ENCODE data around the gene FAM98B.

Gene FAM98B

GRCh38 chr15:38508647-38509046, 54.7 kb downstream of the FAM98B start:
- no peak for DNase-seq

GRCh38 chr15:38509152-38509551, 55.2 kb downstream of the FAM98B start:
- DNase-seq: no peak

GRCh38 chr15:38512901-38513300, 59.0 kb downstream of the FAM98B start:
- no peak for DNase-seq

DNA sequence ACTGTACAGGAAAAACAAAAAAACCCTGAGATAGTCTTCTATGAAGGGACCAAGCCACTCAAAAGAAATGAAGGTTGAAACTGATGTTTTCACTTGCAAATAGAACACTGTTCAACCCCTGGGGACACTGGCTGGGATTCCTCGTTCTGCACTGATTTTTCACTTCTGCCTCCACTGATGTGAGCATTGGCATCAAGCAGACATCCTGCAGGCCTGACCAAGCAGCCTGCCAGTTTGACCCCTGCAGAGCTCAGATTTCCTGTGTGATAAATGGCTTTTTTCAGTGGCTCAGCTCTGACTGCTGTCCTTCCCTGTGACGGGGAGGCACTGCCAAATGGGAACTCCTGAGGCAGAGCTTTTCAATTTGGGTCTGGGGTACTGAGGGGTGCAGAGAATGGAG, 60.7 kb downstream of the FAM98B start:
- no peak for DNase-seq

DNA sequence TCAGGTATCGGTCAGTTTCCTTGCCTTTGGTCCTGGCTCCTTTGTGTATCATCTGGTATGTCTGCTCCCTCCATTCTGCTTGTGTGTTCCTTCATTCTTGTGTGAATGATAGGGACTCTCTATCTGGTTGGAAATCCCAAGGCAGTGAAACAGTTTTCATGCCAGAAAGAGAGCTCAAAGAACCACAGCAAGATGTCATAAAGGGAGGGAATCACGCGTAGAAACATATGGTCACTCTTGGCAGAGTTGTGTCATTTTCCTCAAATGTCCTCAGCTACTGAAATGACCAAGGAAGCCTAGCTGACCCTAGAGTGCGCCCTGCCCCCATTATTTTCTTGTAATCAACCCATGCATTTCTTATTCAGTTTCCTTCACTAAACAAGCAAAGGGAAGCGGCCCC, 62.7 kb downstream of the FAM98B start:
- DNase-seq: no peak

DNA sequence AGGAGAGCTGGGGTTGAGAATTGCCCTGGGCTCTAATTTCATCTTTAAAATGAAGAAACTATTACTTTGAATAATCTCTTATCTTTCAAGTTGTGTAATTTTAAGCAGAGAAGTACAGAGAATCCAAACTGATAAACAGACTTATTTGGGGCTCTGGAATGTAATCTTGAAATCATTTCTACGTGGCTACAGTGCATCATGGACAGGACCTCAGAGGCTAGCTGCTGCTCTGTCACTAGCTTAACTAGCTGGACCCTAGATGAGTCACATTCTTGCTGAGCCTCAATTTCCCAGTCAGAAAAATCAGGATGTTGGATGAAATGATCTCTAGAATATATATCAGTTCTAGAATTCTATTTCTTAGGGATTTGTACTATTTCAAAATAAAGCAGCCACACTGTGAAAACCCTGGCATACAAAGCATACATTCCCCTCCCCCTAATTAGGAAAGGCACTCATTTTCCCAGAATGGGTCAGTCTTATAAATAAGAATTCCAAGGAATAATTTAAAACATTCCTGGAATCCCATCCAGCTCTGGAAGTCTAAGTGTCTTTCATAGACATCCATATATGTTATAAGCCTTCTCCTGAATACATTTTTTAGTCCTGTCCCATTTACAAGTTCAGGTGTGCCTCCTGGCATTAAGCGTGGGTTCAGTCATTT, 63.5 kb downstream of the FAM98B start:
- DNase-seq: no peak

GRCh38 chr15:38518084-38518483, 64.2 kb downstream of the FAM98B start:
- no peak for DNase-seq

GRCh38 chr15:38520035-38520434, 66.1 kb downstream of the FAM98B start:
- no peak for DNase-seq

GRCh38 chr15:38521316-38521715, 67.4 kb downstream of the FAM98B start:
- DNase-seq: no peak

GRCh38 chr15:38522922-38523321, 69.0 kb downstream of the FAM98B start:
- DNase-seq: no peak

DNA sequence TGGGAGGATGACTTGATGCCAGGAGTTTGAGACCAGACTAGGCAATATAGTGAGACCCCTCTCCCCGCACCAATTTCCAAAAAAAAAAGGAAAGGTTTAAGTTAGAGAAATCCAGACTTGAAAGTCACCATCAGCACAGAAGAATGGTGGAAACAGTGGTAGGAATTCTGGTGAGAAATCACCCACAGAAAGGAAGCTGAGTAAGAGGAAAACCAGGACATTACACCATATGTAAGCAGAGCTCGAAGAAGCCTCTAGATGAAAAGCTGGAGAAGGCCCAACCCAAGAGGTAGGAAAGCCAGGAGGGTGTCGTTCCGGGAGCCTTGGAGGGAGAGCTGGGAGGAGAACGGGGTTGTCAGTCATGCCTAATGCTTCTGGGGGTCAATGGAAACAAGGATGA, 70.2 kb downstream of the FAM98B start:
- no peak for DNase-seq

DNA sequence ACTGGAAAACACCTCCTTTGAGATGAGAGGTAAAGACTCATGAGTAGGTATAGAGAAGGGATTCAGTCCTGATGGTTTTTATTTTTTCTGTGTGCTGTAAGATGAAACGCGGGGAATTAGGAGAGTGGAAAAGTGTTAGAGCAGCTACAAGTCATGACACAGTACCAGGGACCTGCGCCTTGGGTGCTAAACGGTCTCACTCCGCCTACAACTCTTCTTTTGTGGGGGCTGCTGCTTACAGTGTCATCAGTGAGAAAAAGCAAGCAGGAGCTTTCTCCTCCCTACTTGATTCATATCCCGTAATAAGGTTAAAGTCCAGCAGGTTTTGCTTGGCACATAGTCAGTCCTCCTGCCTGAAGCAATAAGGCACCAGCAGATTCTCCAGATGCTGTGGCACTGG, 71.6 kb downstream of the FAM98B start:
- no peak for DNase-seq

- no peak for DNase-seq
These were observed 72.2 kb downstream of the FAM98B start for GRCh38 chr15:38526158-38526557.

GRCh38 chr15:38528294-38528693, 74.4 kb downstream of the FAM98B start:
- DNase-seq: no peak

- DNase-seq: peak; percentile 23
These were observed 76.2 kb downstream of the FAM98B start for GRCh38 chr15:38530113-38530512.

- no peak for DNase-seq
These were observed 77.6 kb downstream of the FAM98B start for GRCh38 chr15:38531509-38531908.

GRCh38 chr15:38532728-38533127, 78.8 kb downstream of the FAM98B start:
- DNase-seq: no peak

- no peak for DNase-seq
These were observed 79.5 kb downstream of the FAM98B start for GRCh38 chr15:38533416-38533915.

- DNase-seq: no peak
These were observed 80.0 kb downstream of the FAM98B start for GRCh38 chr15:38533926-38534325.

GRCh38 chr15:38534691-38535090, 80.8 kb downstream of the FAM98B start:
- DNase-seq: no peak

- no peak for DNase-seq
These were observed 81.7 kb downstream of the FAM98B start for GRCh38 chr15:38535491-38536200.

- no peak for DNase-seq
These were observed 82.3 kb downstream of the FAM98B start for GRCh38 chr15:38536201-38536676.

All from stimulated activated naive CD4-positive, alpha-beta T cell treated with Interleukin-2 at 50 U/mL for 16 hours (primary cell).